Measurements from ENCODE around the gene GFPT2. TPM values are rescaled to one million over a fixed set of nuclear protein-coding genes. Genes with fewer than 3 reads are reported as not detected.
A peak's percentile ranks its signal among the peaks of the same experiment; 100 is the strongest.

Gene GFPT2
- total RNA-seq, 2 donors from 2014 or later, result 75.4 to 83.3 TPM

DNA sequence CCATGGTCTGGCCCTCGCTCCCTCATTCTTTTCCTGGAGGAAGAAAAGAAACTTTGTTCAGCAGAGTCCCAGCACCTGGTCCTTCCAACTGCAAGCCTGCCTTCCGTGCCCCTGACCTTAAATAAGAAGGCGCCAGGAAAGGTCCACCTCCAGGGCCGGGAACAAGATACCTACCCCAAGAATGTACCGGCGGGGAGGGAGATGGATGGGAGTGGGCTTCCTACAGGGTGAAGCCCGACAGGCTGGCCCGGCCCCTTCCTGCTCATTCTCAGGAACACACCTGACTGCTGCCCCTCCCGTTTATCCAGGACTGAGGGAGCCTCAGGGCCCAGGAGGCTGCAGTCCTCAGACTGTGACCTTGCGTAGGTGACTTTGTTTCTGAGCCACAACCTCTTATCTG is 27.3 kb upstream of the GFPT2 start:
- intact Hi-C loops (cut with DNase I), result no loop called here
- no peak for DNase-seq (ENCODE audit: low spot score)

DNA sequence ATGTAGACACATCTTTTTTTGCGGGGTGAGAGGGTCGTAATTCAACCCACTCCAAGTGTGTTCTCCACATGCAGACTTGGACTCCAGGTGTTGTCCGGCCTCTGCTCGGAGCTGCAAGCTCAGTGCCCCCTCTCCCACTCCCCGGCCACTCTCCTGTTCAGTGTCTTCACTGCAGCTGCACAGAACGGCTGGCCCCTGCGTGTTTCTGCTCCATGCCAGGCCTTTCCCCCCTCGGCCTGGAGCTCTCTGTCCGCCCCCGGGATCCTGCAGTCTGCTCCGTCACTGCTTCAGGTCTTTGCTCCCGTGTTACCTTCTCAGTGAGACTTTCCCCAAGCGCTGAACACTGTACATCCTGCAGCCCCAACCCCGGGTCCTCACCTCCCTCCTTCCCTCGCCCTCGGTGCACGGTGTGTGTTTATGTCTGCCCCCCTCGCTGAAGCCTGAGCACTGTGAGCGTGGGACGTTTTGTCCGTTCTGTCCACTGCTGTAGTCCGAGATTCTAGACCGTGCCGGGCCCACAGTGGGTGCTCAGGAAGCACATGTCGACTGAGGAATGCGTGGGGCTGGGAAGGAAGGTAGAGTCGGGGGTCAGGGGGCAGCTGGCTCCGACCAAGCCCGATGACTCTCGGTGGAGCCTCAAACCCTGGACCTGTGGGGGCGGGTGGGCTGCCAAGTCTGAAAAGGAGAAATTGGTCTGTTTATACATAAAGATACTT is 26.4 kb upstream of the GFPT2 start:
- DNase-seq (ENCODE audit: low spot score), result no peak
- intact Hi-C loops (cut with DNase I), result no loop called here

DNA sequence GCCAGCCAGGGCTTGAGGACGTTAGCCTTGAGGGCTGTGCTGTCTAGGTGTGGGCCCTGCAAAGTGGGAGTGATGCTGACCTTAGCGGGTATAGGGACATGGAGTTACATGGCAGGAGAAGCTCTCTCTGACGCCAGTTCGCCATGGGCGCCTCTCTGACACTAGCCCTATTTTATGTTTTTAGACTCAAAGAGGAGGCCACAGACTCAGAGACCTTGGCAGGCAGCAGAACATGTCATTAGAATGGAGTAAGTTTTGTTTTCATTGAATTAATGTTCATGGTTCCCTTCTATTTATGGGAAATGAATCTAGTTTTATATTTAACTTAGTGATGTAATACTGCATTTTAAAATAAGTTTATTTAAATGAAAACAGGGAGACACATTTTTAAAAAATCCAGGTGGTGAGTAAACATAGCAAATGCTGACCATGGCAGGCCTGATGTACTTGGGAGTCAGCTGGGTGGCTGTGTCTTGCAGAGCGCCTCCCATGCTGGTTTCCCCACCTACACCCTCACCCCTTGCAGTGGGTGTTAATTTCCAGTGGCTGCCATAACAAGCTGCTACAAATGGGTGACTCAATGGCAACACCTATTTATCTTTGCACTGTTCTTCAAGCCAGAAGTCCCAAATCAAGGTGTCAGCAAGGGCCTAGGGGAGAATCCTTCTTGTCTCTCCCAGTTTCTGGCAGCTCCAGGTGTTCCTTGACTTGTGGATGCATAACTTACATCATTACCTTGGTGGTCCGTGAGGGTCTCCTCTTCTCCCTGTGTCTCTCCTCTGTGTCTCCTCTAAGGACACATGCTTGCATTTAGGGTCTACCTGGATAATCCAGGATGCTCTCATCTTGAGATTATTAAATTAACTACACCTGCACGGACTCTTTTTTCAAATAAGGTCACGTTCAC is 25.6 kb upstream of the GFPT2 start:
- intact Hi-C loops (cut with DNase I), result no loop called here
- DNase-seq (ENCODE audit: low spot score), result no peak

DNA sequence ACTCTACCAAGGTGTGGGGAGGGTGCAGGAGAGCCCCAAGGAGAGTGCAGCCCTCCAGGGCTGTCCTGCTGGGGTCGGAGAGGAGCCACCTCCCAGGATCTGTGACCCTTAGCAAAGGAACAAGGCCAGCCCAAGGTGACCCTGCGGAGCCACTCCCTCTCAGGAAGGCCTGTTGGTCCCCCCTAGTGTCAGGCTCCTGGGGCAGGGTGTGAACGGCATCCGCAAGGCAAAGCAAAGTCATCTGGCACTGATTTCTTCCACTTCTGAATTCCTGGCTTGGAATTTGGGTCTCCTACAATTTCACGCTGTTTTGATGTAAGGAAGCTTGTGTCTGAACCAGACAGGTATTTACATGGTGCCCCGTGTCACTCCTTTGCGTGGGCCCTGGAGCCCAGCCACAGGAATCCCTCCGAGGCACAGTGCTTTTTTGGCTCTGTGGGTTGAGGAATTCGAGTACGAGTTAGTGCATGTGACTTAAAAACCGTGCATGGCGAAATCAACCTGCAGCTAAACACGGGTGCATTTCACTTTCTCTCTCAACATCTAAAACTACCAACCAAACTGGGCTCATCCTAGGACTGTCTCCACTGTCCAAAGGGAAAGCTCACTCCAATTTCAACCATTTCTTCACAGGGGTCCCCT is 24.5 kb upstream of the GFPT2 start:
- intact Hi-C loops (cut with DNase I), result no loop called here
- no peak for DNase-seq (ENCODE audit: low spot score)

DNA sequence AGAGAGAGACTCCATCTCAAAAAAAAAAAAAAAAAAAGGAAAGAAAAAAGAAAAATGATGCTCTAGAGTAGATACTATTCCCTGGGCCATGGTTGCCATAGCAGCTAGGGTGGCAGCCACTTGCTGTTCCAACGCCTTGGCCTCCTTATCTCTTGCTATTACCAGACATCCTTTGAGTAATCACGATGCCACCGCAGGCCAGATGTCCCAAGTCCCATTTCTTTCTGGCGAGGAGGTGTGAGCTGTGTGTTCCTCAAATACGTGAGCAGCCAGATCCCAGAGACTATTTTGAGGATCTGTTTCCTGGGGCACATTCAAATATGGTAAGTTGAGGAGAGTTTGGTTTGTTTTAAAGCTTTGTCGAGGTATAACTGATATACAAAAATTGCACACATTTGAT is 23.4 kb upstream of the GFPT2 start:
- no peak for DNase-seq (ENCODE audit: low spot score)
- intact Hi-C loops (cut with DNase I), result no loop called here

DNA sequence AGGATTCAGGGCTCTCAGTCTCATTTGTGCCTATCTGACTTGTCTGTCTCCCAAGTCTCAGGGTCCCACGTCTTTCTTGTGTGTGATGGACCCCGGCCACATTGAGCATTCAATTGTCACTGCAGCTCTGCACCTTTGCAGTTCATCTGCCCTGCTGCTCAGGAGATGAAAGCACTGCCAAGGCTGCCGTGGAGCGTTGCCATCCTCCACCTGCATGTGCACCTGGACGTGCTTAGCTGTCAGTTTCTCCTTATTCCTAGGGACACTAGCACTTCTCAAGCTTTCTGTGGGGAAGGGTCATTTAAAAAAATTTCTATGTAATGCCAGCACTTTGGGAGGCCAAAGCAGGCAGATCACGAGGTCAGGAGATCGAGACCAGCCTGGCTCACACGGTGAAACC is 22.8 kb upstream of the GFPT2 start:
- DNase-seq (ENCODE audit: low spot score), result no peak
- intact Hi-C loops (cut with DNase I), result no loop called here

DNA sequence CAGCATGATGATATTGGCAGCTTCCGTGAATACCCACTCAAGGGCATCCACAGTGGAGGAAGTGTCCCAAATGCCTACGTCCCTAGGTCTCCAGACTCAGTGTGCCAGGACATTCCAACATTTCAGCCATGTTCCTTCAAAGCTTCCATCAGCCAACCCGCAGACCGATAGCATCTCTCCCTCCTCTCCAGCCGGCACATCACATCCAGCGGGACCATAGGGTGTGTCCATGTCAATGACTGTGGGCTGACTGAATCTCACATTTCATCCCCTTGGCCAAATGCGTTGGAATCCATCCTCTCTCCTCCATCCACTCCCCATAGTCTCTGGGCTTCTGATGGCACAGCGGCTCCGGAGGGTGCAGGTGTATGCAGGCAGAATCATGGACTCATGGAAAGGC is 22.2 kb upstream of the GFPT2 start:
- intact Hi-C loops (cut with DNase I), result no loop called here

DNA sequence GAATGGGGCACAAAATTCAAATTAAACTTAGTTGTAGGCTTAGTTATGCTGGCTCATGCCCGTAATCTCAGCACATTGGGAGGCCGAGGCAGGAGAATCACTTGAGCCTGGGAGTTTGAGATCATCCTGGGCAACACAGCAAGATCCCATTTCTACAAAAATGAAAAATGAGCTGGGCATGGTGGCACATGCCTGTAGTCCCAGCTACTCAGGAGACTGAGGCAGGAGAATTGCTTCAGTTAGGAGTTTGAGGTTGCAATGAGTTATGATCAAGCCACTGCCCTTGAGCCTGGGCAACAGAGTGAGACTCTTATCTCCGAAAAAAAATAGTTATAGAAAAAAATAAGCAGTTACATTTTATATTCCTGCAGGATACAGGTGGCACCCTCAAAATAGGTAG is 20.7 kb upstream of the GFPT2 start:
- no peak for DNase-seq (ENCODE audit: low spot score)
- intact Hi-C loops (cut with DNase I), result no loop called here

More for the DNA sequence above, 22.2 kb upstream of the GFPT2 start:
- DNase-seq (ENCODE audit: low spot score), result no peak

DNA sequence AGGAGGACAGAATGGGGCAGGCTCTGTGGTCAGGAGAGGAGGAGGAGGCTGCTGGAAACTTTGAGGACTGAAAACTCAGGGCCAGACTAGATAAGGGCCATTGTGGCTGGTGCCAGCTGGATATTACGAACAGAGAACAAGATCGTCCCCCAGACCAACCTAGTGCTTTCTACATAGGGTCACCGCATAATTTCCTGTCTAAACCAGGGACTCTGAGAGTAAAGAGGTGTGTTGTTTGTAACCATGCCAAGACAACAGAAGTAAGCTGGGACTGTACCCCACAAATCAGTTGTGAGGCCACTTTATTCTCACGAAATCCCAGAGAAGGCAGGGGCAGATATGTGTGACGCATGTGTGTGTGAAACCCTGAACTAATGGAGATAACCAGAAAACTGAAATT is 20.3 kb upstream of the GFPT2 start:
- DNase-seq (ENCODE audit: low spot score), result no peak
- intact Hi-C loops (cut with DNase I), result no loop called here

DNA sequence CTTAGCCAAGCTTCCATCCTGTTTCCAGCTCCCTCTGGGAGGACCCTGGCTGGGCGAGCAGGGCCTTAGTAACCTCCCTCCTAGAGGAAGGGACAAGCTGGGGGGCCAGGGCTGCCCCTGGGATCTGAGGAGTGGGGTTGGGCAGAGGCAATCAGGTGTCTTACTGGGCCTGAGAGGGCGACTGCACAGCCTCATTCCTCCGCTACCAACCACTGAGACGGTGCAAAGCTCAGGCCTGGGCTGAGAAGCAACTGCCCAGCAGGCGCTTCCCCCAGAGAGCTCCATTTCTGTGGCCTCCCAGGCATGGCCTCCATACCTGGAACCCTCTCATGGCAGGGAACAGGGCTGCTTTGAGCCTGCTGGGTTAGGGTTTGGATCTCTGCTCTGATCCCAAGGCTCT is 18.8 kb upstream of the GFPT2 start:
- no peak for DNase-seq (ENCODE audit: low spot score)
- intact Hi-C loops (cut with DNase I), result no loop called here

DNA sequence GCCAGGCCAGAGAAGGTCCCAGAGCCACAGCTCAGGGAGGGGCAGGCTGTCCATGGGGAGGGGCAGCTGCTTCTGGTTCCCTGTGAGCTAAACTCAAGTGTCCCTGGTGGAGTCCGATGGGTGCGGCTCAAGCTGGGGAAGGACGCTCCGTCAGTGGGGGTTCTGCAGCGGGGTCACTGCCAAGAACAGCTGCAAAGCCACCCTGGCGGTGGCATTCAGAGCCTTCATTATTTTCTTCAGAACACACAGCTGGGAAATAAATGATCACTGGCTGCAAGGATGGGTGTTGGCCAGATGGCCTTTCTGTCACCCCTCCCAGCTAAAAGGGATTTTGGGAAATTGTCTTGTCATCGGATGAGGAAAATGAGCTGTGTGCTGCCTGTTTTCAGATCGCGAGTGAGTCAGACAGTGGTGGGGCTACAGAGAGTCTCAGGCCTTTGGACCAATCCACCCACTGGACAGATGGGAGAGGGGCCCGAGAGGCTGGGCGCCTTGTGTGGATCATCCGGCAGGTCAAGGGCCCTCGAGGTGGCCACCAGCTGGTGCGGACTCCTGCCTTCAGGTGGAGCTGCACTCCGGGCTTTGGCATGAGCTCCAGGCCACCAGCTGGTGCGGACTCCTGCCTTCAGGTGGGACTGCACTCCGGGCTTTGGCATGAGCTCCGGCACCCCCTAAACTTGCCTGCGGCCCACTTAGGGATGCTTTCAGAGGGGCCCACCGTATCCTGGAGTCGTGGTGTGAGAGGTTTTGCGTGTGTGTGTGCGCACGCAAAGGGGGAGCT is 17.9 kb upstream of the GFPT2 start:
- intact Hi-C loops (cut with DNase I), result no loop called here
- DNase-seq (ENCODE audit: low spot score), result peak; percentile 91

DNA sequence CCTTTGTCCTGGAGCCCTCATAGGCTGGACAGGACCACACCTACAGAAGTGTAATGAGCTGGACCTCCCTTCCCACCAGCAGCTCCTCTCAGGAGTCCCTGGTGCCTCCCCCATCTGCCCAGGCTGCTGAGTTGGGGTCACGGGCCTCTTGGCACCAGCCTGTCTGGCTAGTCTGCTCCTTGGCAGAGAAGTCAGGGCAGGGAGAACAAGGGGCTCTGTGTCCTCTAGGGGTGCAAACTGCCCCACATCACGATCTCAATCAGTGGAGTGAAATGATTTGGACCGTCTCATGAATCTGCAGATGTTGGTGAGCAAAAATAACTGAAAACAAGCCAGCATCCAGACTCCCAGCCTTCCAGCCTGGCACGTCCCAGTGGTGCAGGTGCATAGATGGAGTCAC is 14.9 kb upstream of the GFPT2 start:
- DNase-seq (ENCODE audit: low spot score), result no peak
- intact Hi-C loops (cut with DNase I), result no loop called here

DNA sequence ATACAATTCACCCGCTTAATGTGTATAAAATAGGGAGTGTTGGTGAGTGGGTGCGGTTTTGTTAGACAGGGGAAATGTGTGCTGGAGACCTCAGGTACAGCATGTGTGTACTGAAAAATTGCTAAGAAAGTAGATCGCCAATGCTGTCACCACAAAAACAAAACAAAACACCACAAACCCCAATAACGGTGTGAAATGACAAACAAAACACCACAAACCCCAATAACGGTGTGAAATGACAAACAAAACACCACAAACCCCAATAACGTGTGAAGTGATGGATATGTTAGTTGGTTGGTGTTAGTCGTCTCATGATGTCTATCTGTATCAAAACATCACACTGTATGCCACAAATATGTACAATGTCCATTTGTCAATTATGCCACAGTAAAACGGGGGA is 14.2 kb upstream of the GFPT2 start:
- no peak for DNase-seq (ENCODE audit: low spot score)
- intact Hi-C loops (cut with DNase I), result no loop called here

DNA sequence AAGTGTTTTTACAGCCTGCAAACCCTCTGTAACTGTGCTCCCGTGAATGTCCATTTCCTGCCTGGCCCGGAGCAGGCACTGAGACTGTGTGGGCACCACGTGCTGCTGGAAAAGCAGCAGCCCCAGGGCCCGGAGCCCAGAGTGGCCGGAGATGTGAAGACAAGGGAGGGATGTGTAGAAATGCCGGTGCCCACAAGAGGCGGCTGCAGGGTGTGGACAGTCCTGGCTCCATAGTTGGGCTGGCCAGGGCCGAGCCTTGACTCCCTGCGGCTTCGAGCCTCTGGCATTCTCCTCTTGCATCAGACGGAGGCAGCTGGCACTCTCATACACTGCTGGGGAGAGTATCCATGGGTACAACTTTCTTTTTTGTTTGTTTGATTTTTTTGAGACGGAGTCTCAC is 13.2 kb upstream of the GFPT2 start:
- intact Hi-C loops (cut with DNase I), result no loop called here
- DNase-seq (ENCODE audit: low spot score), result no peak

DNA sequence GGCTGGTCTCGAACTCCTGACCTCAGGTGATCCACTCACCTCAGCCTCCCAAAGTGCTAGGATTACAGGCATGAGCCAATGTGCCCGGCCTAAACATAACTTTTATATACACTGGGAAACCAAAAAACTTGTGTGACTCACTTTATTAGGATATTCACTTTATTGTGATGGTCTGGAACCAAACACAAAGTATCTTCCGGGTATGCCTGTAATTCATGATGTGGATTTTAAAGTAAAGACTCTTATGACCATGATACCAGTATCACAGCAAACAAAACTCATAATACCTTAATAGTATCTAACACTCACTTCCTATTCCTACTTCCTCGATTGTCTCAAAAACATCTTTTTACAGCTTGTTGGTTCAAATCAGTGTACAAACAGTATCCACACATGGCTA is 12.7 kb upstream of the GFPT2 start:
- intact Hi-C loops (cut with DNase I), result no loop called here
- DNase-seq (ENCODE audit: low spot score), result no peak

DNA sequence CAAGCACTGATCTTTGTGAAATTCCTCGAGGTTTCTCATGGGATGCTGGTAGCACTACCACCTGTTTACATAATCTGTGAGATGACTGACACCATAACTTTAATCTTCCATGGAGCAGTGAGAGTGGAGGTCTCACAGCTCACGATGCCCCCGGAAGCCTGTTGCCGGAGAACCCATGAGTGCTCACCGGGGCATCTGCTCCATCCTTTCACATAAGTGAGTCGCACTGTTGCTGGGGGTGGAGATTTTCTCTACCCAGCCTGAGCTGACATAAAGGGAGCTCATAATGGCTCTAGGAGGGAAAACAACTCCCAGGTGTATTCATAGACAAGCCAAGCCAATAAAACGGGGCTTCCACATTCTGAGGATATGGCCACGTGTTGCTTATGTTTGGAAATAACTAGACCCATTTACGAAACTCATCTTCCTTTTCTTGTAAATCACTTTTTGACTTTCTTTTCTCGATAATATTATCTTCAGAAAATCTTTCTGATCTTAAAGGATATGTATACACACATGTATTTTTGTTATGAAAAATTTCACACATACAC is 11.2 kb upstream of the GFPT2 start:
- intact Hi-C loops (cut with DNase I), result no loop called here

DNA sequence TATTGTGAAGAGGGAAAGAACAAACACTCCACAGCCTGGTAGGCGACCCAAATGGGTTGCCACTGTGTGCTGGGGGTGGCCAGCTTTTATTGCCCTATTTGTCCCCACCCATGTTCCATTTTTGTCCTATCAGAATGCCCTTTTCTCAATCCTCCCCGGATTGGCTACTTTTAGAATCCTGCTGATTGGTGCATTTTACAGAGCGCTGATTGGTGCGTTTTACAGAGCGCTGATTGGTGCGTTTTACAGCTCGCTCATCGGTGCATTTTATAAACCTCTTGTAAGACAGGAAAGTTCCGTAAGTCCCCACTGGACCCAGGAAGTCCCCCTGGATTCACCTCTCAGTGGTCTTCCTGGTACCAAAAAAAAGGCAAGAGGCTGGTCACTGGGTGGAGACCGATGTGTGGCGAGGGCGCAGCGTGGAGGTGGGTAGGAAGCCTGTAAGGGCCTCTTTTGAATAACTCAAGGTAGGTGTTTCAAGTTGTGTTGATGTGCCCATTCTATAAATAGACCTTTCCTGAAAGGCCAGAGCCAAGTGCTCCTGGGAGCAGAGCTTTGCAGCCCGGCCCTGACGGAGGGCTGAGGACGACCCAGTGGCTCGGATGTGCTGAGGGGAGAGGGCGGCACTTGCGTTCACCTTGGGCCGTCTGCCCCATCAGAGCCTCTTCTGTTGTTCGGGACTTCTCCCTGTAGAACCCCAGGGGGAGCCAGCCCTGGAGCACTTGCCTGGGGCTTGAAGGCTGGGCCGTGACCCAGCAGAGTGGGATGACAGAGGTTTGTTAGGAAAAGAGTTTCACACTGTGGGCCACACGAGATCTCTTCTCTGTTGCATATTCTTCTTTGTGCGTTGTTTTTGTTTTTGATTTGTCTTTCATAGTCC is 7.2 kb upstream of the GFPT2 start:
- no peak for DNase-seq (ENCODE audit: low spot score)
- intact Hi-C loops (cut with DNase I), result no loop called here

More for the DNA sequence above, 11.2 kb upstream of the GFPT2 start:
- no peak for DNase-seq (ENCODE audit: low spot score)

DNA sequence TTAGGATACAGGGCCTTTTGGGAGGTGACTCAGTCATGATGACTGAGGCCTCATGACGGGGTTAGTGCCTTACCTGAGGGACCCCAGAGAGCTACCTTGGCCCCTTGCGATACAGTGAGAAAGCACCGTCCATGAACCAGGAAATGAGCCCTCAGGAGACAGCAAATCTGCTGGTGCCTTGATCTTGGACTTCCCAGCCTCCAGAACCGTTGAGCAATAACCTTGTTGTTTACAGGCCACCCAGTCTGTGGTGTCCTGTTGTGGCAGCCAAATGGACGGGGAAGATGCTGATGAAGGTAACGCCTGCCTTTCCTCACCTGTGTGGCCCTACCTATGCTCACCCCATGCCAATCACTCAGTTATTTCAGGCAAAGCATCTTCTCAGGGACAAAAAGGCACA is 5.6 kb upstream of the GFPT2 start:
- intact Hi-C loops (cut with DNase I), result no loop called here
- DNase-seq (ENCODE audit: low spot score), result no peak
